Sigmoid colon (tissue), 4 donors: ENCODE data around the gene COLEC11.

ENCODE experiments used
- CTCF ChIP-seq, 4 experiments: fragments of 450-650 bp in 3 of 4; fragments of 200-600 bp in 1 of 4; IDR thresholded peaks; one replicate each; pipeline ENCODE4 v1.5.1; 2016 to 2019; ENCODE audit warnings: antibody characterized with exemption in 4 of 4, mild to moderate bottlenecking in 3 of 4, moderate library complexity in 2 of 4
- EP300 ChIP-seq, 4 donors: sonication (generic); formaldehyde crosslinking; IDR thresholded peaks; one replicate each; pipeline ENCODE4 v1.6.1; 2017; ENCODE audit warnings: antibody characterized with exemption in 4 of 4
- POLR2A ChIP-seq, 2 donors: fragments of 450-650 bp; IDR thresholded peaks; one replicate each; pipeline ENCODE4 v1.6.1; 2016; ENCODE audit warnings: antibody characterized with exemption in 2 of 2, mild to moderate bottlenecking in 2 of 2, moderate library complexity in 2 of 2
- POLR2AphosphoS5 ChIP-seq, 4 donors: sonication (generic); formaldehyde crosslinking; IDR thresholded peaks; one replicate each; pipeline ENCODE4 v1.6.1; 2017; ENCODE audit warnings: antibody characterized with exemption in 4 of 4

GRCh38 chr2:3641181-3641580 lies 46.3 kb downstream of the COLEC11 start:
- TF ChIP-seq CTCF (IDR thresholded peaks at IDR 0.05) (no peak), POLR2A (IDR thresholded peaks at IDR 0.05) (no peak), POLR2AphosphoS5 (IDR thresholded peaks at IDR 0.05) (no peak), EP300 (IDR thresholded peaks at IDR 0.05) (no peak)
